HG03108 (cell line): ENCODE measurements around the gene NPEPL1.

ENCODE experiments used
- ATAC-seq: cut with Tn5 transposase; IDR thresholded peaks from one replicate; pipeline ENCODE4 v1.9.1; 2021; ENCODE audit warnings: moderate library complexity; ENCODE audit not compliant: unreplicated experiment

Gene NPEPL1

DNA sequence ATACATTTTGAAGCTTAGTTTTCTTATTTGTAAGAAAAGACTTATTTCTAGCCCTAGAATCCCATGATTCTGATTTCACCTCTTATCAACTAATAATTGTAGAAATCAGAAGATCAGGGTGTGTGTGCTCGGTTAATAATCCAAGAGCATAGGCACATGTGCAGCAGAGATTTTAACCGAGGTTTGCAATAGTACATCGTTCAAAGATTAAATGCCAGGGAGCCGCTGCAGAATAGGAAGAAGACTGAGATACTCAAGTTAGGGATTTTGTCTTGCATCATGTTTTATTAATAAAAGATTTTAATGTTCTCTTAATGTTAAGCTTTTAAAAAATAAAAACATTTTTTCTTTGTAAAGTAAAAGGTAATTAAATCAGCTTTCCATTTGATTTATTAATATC is 34.6 kb upstream of the NPEPL1 start:
- ATAC-seq = no peak

DNA sequence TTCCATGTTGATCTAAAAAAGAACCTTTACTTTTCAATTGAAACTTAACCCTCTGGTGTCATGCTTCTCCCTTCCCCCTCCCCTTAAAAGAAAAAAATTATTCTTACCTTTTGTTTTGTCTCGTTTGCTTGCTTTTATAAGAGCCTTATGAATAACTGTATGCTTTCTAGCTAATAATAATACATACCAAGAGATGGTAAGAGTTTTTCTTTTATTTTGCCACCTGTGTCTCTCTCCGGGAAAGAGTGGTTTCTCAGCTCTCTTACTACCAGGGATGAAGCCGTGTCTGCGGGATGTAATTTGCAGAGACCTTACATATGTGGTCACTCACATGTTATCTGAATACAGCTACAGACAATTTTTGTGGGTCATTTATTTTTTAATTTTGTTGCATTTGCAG is 33.8 kb upstream of the NPEPL1 start:
- ATAC-seq = no peak

DNA sequence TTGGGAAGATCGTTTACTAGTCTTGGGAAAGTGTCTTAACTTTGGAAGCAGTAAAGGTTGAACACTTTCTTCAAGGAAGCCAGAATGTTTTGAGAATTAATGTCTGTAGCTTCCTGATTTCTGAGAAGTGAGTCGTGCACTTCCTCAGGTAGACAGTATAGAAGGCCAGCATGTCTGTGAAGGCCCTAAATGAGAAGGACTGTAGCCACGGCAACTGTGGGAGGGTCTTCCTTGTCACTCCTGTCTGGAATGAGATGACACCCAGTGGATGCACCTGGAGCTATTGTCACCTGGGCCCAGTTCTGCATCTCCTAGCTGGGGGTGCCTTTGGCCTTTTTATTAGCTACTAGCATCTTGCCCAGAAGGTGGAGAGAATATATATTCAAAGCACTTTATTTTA is 32.8 kb upstream of the NPEPL1 start:
- ATAC-seq = no peak

GRCh38 chr20:58660855-58661597 is 31.6 kb upstream of the NPEPL1 start:
- ATAC-seq = no peak

DNA sequence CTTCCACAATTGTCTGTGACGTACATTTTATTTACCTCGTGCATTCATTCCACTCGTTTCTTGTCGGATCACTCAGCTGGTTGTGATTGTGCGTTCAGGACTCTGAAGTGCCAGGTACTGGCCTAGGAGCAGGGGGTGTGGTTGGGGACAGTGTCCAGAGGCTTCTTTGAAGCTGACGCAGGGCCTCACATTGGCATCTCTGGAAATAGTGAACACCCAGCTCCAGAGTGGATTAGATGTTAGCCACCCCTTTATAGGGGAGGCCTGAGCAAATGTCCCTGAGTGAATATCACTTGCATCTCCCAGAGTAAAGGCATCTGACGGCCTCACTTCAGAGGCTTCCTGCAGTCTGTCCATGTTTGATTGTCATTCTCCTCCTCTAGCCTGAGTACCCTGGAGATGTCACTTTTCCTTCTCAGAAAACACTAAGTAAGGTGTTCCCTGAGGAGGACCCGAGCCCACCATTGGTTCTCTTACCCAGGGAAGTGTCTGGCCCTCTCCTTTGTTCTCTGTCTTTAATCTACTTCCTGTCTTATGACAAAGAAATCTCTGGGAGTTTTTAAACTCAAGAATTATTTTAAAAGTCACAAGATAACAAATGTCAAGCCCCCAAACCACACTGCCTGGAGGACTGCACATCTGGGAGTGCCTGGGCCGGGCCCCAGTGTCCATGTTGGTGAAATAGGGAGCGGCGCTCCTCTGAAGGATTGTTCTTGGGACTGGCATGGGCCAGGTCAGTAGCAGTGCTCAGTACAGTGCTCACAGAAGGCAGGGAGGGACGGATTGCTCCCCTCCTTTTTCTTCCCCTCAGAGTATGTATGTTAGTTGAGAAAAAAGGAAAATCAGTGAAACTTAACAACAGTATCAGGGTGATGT is 30.8 kb upstream of the NPEPL1 start:
- ATAC-seq = no peak

- ATAC-seq = no peak
These were observed 28.3 kb upstream of the NPEPL1 start for GRCh38 chr20:58664331-58664730.

GRCh38 chr20:58664883-58665282 is 27.7 kb upstream of the NPEPL1 start:
- no peak for ATAC-seq

DNA sequence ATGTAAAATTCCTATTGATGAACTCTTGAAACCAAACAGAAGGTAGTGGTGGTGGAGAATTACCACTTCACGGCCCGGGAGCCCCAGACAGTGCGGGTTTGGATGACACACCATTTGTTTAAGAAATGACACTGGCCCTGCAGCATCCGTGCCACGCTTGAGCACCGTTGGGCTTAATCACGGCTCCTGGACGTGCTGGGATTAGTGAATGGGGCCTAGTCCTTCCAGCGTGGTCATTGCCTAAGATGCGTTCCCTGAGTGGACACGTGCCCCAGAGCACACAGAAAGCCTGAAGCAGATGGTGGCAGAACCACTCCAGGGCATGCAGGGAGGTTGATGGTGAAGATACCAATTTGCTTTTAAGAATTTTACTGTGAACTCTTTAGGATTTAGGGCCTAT is 27.0 kb upstream of the NPEPL1 start:
- no peak for ATAC-seq

DNA sequence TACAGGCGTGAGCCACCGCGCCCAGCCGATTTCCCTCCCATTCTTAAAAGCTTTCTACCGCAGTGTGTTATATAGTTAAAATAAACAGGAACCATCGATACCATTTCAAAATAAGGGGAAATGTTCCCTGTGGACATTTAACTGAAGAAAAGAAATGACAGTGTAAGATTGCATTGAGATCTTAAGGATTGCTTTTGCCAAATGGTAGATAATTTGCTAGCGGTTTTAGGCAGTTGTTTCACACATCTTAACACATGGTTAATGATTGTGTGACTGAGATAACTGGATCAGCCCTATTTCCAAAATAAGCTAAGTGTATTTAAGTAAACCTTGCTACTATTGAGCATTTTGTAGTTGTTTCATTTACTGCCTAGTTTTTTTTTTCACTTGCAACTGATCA is 25.9 kb upstream of the NPEPL1 start:
- no peak for ATAC-seq

GRCh38 chr20:58667975-58668374 is 24.6 kb upstream of the NPEPL1 start:
- no peak for ATAC-seq

DNA sequence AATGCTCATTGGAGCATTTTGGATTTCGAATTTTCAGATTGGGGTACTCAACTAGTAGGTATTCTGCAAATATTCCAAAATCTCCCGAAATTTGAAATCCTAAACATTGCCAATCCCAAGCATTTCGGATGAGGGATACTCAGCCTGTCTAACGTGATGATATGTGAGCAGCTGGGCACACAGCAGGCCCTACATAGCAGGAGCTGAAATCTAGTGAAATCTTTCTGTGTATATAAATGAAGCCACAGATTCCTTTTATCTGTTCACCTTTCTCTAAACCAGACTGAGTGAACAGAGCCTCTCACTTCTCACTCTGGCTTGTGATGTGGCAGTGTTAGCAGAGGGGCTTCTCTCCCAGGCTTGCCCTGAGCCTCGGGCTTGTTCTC is 23.7 kb upstream of the NPEPL1 start:
- no peak for ATAC-seq

GRCh38 chr20:58669287-58670006 is 23.2 kb upstream of the NPEPL1 start:
- ATAC-seq = peak; percentile 84

- no peak for ATAC-seq
These were observed 22.5 kb upstream of the NPEPL1 start for GRCh38 chr20:58670102-58670501.

- ATAC-seq = no peak
These were observed 21.9 kb upstream of the NPEPL1 start for GRCh38 chr20:58670659-58671058.

DNA sequence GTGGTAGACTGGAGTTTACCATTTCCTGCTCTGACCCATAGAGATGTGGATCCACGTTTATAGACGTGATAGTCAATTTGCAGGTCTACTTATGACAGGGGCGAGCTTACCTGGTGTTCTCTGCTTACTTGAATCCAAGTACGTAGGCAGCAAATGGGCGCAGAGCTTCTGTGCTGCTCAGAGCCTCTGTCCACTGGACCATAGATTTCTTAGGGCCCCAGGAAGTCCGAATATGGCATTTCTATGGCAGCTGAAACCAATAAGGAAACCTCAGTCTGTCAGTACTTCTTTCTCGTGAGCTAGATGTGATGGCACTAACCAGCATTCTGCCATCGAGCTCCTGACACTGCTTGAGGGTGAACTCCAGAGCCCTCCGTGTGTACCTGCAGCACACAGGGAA is 19.5 kb upstream of the NPEPL1 start:
- no peak for ATAC-seq

GRCh38 chr20:58675146-58675584 is 17.4 kb upstream of the NPEPL1 start:
- ATAC-seq = no peak

DNA sequence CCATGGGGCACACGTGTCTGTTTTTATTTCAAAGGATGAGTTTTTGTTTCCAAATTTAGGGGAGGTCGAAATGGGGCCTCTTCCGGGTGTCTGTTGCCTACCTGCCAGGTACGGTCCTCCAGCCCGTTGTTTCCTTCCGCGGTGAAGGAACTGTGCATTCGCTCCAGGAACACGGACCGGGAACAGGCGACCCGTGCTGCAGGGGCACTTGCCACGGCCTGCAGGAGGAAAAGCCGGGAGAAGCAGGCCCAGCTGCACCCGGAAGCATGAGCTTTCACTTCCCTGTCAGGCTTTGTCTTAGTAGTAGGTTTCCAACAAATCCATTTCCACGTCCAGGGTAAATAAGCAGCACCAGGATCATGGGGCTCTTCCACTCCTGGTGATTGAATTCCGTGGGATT is 17.0 kb upstream of the NPEPL1 start:
- no peak for ATAC-seq

DNA sequence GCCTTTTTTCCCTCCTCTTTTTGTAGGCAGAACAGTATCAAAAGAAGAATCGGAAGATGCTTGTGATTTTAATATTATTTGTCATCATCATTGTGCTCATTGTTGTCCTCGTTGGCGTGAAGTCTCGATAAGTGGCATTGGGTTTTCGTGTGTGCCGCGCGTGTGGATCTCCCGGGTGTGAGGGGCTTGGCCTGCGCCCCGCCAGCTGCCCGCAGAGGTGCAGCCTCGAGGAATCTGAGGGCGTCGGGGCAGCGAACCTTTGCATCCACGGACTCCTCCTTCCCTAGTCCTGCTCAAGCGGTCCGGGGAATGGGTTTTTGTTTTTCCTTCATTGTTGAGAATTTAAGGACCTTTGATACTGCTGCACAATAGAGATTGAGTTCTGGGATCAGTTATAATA is 16.4 kb upstream of the NPEPL1 start:
- ATAC-seq = no peak

DNA sequence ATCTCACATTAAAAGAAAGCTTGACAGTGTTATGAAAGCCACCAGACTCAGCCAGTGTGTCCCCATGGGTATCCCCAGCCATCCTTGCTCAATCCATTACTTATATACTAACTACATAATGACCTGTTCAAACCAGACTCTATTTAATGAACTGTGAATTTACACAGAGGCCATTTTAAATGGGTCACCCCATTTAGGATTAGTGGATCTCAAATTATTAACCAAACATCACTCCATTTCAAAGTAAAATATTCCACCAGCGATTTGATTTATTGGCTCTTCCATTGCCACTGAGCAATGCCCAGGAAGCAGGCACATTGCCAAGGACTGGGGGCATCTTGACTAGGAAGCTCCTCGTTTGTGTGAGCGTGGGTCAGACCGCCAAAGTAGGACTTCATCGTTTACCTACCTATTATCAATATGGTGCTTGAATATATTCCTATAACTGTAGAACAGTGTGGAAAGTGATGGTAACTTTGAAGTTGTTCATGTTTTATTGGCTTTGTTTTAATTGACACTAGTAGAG is 15.5 kb upstream of the NPEPL1 start:
- no peak for ATAC-seq

DNA sequence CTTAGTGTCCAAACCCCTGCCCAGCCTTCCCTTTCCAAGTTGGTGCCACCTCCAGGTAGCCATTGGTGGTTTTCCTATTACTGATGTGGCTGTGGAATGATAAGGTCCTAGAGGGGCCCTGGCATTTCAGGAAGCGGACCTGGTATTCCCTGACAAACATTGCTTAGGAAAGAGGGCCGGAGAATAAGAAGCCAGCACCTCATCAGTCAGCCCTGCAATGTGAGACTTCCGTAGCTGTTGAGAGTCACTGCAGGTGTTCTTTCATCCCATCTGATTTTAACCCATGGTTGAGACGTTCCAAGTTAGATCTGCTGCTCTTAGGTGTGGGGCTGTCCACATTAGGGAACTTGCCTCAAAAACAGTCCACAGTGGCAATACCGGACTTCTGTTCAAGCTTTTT is 14.8 kb upstream of the NPEPL1 start:
- ATAC-seq = no peak

- no peak for ATAC-seq
These were observed 13.8 kb upstream of the NPEPL1 start for GRCh38 chr20:58678806-58679205.
